Transverse colon (tissue), 4 donors: ENCODE measurements around the gene ANKRD33. TPM values are rescaled to one million over a fixed set of nuclear protein-coding genes. Genes with fewer than 3 reads are reported as not detected.

Source experiments
- DNase-seq: peaks from one replicate; pipeline ENCODE4 v3.0.0-alpha.2; 2019
- H3K27ac ChIP-seq, 4 donors: fragments of 200-600 bp; sonication (generic); 2 replicates each; pipeline ENCODE4 v1.5.1; 2016 to 2018; ENCODE audit warnings: inconsistent platforms in 4 of 4
- H3K27me3 ChIP-seq: fragments of 200-600 bp; sonication (generic); 2 replicates; pipeline ENCODE4 v1.5.1; 2017; ENCODE audit warnings: inconsistent platforms
- H3K36me3 ChIP-seq, 4 donors: fragments of 200-600 bp; sonication (generic); 2 replicates each; pipeline ENCODE4 v1.5.1; 2017 to 2019; ENCODE audit warnings: inconsistent platforms in 4 of 4
- H3K4me1 ChIP-seq, 4 donors: fragments of 200-600 bp; sonication (generic); 2 replicates each; pipeline ENCODE4 v1.5.1; 2017 to 2020; ENCODE audit warnings: inconsistent platforms in 4 of 4
- H3K4me3 ChIP-seq, 4 donors: fragments of 200-600 bp; sonication (generic); 1 replicate in 1 of 4; 2 replicates in 3 of 4; pipeline versions ENCODE4 v1.5.1 to v1.6.1; 2017 to 2019; ENCODE audit warnings: inconsistent platforms in 4 of 4
- H3K9me3 ChIP-seq, 2 donors: fragments of 200-600 bp; sonication (generic); 2 replicates each; pipeline ENCODE4 v1.5.1; 2017 to 2019; ENCODE audit warnings: inconsistent platforms in 2 of 2
- EP300 ChIP-seq: sonication (generic); formaldehyde crosslinking; IDR thresholded peaks from one replicate; pipeline ENCODE4 v1.6.1; 2017; ENCODE audit warnings: antibody characterized with exemption, low read depth
- POLR2A ChIP-seq: fragments of 450-650 bp; IDR thresholded peaks from one replicate; pipeline ENCODE4 v1.6.1; 2016; ENCODE audit warnings: antibody characterized with exemption, mild to moderate bottlenecking, moderate library complexity
- POLR2AphosphoS5 ChIP-seq, 3 donors: sonication (generic); formaldehyde crosslinking; IDR thresholded peaks; one replicate each; pipeline ENCODE4 v1.6.1; 2016; ENCODE audit warnings: antibody characterized with exemption in 3 of 3
- WGBS, 2 donors: methylation state at CpG; one replicate each; pipeline ENCODE4 v1.1.5; 2018; ENCODE audit warnings: low coverage in 1 of 2; 5-methylcytosine and 5-hydroxymethylcytosine counted together
- in situ Hi-C, 4 donors: fragments of 200-750 bp; cut with MboI; loops; one replicate each; pipeline versions ENCODE4 v1.15.0 to v1.15.1; 2017; ENCODE audit warnings: low sequenced_read_pairs in 3 of 4, low pct_ligation_motif_present in 1 of 4, low pct_unique_long_range_greater_than_20kb in 1 of 4
- intact Hi-C: fragments of 100-400 bp; cut with DNase I; formaldehyde crosslinking; loops from one replicate; pipeline ENCODE4 v1.15.1; 2023; ENCODE audit warnings: low total_unique reads
- total RNA-seq, 4 donors: library from RNA; depleted of rRNA; stranded (reverse); fragments of >200 nt; gene quantifications; one replicate each; pipeline ENCODE4 v1.1.0, GENCODE V29; 2016
- TF ChIP-seq, protein P1 (sequence below), 5 experiments: fragments of 200-600 bp in 3 of 5; fragments of 450-650 bp in 2 of 5; sonication (generic) in 3 of 5; IDR thresholded peaks; 1 replicate in 2 of 5; 2 replicates in 3 of 5; pipeline ENCODE4 v1.5.1; 2016 to 2017; ENCODE audit warnings: antibody characterized with exemption in 5 of 5, inconsistent platforms in 3 of 5, mild to moderate bottlenecking in 2 of 5, moderate library complexity in 1 of 5

The ANKRD33 gene
- total RNA-seq, 4 donors from 2014 or later: not detected

DNA sequence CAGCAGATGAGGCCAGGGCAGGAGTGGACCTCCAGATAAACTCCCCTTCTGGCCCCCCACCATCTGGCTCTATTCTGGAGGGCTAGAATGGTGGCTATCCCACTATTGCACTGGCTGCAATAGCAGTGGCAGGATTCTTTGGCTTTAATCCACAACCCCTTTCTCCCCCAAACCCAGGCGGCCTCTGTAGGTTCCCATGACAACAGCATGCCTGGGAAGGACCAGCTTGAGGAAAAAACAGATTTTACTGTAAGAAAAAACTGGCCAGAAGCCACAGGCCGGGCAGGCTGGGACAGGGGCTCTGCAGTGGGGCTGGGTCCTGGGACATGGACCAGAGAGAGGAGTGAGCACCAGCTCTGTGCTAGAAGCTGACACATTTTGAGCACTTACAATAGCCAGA, 50.0 kb downstream of the ANKRD33 start:
- intact Hi-C loops: no loop called here
- TF ChIP-seq, protein P1, sequence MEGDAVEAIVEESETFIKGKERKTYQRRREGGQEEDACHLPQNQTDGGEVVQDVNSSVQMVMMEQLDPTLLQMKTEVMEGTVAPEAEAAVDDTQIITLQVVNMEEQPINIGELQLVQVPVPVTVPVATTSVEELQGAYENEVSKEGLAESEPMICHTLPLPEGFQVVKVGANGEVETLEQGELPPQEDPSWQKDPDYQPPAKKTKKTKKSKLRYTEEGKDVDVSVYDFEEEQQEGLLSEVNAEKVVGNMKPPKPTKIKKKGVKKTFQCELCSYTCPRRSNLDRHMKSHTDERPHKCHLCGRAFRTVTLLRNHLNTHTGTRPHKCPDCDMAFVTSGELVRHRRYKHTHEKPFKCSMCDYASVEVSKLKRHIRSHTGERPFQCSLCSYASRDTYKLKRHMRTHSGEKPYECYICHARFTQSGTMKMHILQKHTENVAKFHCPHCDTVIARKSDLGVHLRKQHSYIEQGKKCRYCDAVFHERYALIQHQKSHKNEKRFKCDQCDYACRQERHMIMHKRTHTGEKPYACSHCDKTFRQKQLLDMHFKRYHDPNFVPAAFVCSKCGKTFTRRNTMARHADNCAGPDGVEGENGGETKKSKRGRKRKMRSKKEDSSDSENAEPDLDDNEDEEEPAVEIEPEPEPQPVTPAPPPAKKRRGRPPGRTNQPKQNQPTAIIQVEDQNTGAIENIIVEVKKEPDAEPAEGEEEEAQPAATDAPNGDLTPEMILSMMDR (IDR thresholded peaks at IDR 0.05): no peak
- TF ChIP-seq EP300 (no peak), POLR2AphosphoS5 (IDR thresholded peaks at IDR 0.05) (no peak), POLR2A (no peak)
- DNase-seq: no peak
- H3K27ac ChIP-seq: no peak overlapping the region
- in situ Hi-C loops: no loop called here
- H3K4me1 ChIP-seq: peaks cover 0 to 8% (median 3%) of the 10 kb centered on the region in 4 donors
- WGBS, 2 donors: 48% methylated on average over 2 of the region's 2 CpGs; no CpG with 5 or more reads in 1 of the 2 donors
- no peaks in the 10 kb centered on the region for H3K27me3 ChIP-seq
- H3K36me3 ChIP-seq: no peaks in the 10 kb centered on the region
- no peak overlapping the region for H3K4me3 ChIP-seq
- H3K9me3 ChIP-seq: no peaks in the 10 kb centered on the region

DNA sequence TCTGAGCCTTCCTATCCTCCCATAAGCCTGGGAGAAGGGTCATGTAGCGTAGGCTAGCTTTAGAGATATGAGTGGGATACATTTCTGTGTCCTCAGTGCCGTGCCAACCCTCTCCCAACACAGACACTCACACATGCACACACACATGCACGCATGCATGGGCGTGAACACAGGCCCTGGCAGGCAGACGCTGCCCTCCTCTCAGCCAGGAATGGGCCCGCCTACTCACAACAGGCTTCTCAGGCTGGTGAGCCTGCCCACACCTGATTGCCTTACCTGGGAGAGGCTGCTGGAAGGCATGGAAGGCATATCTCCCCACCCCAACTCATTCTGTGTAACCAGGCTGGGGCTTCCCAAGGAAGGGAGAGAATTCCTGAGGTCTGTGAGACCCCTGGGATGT, 50.8 kb downstream of the ANKRD33 start:
- Histone ChIP-seq H3K4me3 (no peak overlapping the region), H3K36me3 (no peaks in the 10 kb centered on the region), H3K4me1 (peaks cover 0 to 8% (median 3%) of the 10 kb centered on the region in 4 donors), H3K27ac (no peak overlapping the region), H3K9me3 (no peaks in the 10 kb centered on the region), H3K27me3 (no peaks in the 10 kb centered on the region)
- 66% methylated on average over 6 of the region's 6 CpGs; no CpG with 5 or more reads in 1 of the 2 donors for WGBS, 2 donors
- DNase-seq: peak; percentile 56
- intact Hi-C loops (no loop called here), in situ Hi-C loops (no loop called here)
- TF ChIP-seq EP300 (no peak), POLR2AphosphoS5 (IDR thresholded peaks at IDR 0.05) (no peak), POLR2A (no peak)
- TF ChIP-seq, protein P1 (IDR thresholded peaks at IDR 0.05): no peak

- in situ Hi-C loops (no loop called here), intact Hi-C loops (no loop called here)
- peaks cover 0 to 8% (median 3%) of the 10 kb centered on the region in 4 donors for H3K4me1 ChIP-seq
- no peaks in the 10 kb centered on the region for H3K36me3 ChIP-seq
- no peaks in the 10 kb centered on the region for H3K27me3 ChIP-seq
- no peak overlapping the region for H3K27ac ChIP-seq
- no peak for DNase-seq
- no peak overlapping the region for H3K4me3 ChIP-seq
- peaks cover 4 to 12% of the 10 kb centered on the region in 2 donors for H3K9me3 ChIP-seq
- 60% methylated on average over 15 of the region's 15 CpGs; no CpG with 5 or more reads in 1 of the 2 donors for WGBS, 2 donors
- TF ChIP-seq POLR2AphosphoS5 (IDR thresholded peaks at IDR 0.05) (no peak), POLR2A (no peak), EP300 (no peak)
- TF ChIP-seq, protein P1 (IDR thresholded peaks at IDR 0.05): no peak
These were observed 53.2 kb downstream of the ANKRD33 start for GRCh38 chr12:51941011-51941581.

Other genes starting within 250 kb of the ANKRD33 start
- gene FIGNL2, start 39.4 kb upstream of the ANKRD33 start, total RNA-seq: not detected
- gene ACVRL1, start 19.4 kb downstream of the ANKRD33 start, total RNA-seq: 100 to 1,000 TPM; 115 to 440 (median 137) TPM
- 10 to 100 TPM; 22.5 to 96.9 (median 68.7) TPM for gene ACVR1B, start 63.6 kb downstream of the ANKRD33 start, total RNA-seq
- gene TAMALIN, start 118.8 kb downstream of the ANKRD33 start, total RNA-seq: 10 to 100 TPM in 2 of 4 donors, 1 to 10 TPM in 2; 5.9 to 20.6 (median 9.7) TPM
- 100 to 1,000 TPM in 1 of 4 donors, 10 to 100 TPM in 3; 50.7 to 102 (median 76.9) TPM for gene NR4A1, start 163.3 kb downstream of the ANKRD33 start, total RNA-seq
- gene ATG101, start 181.9 kb downstream of the ANKRD33 start, total RNA-seq: 10 to 100 TPM; 15.7 to 64.1 (median 51.6) TPM
- gene SMIM41, start 191.6 kb downstream of the ANKRD33 start, total RNA-seq: 1 to 10 TPM in 1 of 4 donors, under 1 TPM in 2, not detected in 1; 0.64 to 1.5 (median 0.80) TPM